ENCODE results near the gene HAND2. TPM values are rescaled to one million over a fixed set of nuclear protein-coding genes. Genes with fewer than 3 reads are reported as not detected.
A peak's percentile ranks its signal among the peaks of the same experiment; 100 is the strongest.

HAND2 gene
- total RNA-seq, 4 donors from 2014 or later, result 0.66 to 2.4 (median 0.89) TPM

DNA sequence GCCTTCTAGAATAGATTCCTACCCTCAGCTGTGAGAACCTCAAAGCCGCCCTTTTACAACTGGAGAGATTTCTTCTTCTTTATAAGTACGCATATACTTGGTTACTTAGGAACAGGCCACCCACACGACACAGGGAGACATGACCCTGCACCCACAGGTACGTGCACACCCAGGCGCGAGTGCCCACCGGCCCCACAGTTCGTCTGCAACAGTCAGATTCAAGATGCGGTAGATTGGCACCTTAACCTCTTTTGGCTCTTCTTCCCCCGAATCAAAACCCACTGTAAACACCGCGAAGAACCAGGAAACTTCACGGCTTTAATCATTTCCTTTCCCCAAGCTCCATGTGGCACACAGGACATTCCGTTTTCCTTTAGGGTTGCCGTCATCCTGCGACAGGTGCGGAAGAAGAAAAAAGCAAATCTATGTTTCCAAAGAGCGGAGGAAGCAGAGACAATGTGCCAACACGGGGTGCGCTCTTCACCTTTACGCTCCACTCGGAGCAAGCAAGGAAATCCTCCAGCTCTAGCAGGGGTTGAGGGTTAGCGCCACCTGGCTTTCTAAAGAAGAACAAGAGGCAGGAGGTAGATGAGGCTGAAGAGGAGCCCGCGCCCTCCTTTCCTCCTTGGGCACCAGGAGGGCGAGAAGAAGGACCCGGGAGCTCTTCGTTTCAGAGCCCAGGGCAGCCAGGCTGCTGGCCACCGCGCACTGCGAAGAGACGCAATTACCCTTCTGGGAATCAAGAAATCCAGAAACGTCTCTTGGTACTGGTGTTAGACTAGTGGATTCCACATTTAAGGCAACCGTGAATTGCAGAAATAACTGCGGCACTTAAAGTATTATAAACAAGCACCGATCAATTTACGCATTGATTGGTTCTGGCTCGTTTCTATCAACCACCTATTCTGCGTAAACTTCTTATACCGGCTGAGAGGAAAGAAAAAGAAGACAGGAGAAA lies 35.7 kb downstream of the HAND2 start:
- DNase-seq (peak; percentile 22 to 34), ATAC-seq (peak; percentile 84 to 86)
- in situ Hi-C loops (cut with MboI; ENCODE audit: low sequenced_read_pairs in 4 of 4), result loop anchor here in 1 of 4 donors (5.0 to 10.0 kb wide), 2 partner anchors 72 to 179 kb away; no protein-coding TSS in a partner anchor
- TF ChIP-seq POLR2A (IDR thresholded peaks at IDR 0.05), result no peak
- TF ChIP-seq, protein P1, sequence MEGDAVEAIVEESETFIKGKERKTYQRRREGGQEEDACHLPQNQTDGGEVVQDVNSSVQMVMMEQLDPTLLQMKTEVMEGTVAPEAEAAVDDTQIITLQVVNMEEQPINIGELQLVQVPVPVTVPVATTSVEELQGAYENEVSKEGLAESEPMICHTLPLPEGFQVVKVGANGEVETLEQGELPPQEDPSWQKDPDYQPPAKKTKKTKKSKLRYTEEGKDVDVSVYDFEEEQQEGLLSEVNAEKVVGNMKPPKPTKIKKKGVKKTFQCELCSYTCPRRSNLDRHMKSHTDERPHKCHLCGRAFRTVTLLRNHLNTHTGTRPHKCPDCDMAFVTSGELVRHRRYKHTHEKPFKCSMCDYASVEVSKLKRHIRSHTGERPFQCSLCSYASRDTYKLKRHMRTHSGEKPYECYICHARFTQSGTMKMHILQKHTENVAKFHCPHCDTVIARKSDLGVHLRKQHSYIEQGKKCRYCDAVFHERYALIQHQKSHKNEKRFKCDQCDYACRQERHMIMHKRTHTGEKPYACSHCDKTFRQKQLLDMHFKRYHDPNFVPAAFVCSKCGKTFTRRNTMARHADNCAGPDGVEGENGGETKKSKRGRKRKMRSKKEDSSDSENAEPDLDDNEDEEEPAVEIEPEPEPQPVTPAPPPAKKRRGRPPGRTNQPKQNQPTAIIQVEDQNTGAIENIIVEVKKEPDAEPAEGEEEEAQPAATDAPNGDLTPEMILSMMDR (IDR thresholded peaks at IDR 0.05 in 4 of 5, conservative IDR thresholded peaks at IDR 0.05 in 1 of 5), result peak; percentile 17 to 72 (median 56)
- Histone ChIP-seq H3K9me3 (no peaks in the 10 kb centered on the region), H3K4me3 (peak overlapping the region; percentile 16 to 46 (median 34)), H3K36me3 (no peaks in the 10 kb centered on the region), H3K27me3 (peaks cover 6 to 8% (median 7%) of the 10 kb centered on the region in 3 donors), H3K27ac (no peak overlapping the region), H3K4me1 (peaks cover 0 to 4% of the 10 kb centered on the region in 2 donors)
- intact Hi-C loops (cut with DNase I; ENCODE audit: low total_unique reads), result loop anchor here (2.0 to 5.0 kb wide), 2 partner anchors 73 to 177 kb away; no protein-coding TSS in a partner anchor

DNA sequence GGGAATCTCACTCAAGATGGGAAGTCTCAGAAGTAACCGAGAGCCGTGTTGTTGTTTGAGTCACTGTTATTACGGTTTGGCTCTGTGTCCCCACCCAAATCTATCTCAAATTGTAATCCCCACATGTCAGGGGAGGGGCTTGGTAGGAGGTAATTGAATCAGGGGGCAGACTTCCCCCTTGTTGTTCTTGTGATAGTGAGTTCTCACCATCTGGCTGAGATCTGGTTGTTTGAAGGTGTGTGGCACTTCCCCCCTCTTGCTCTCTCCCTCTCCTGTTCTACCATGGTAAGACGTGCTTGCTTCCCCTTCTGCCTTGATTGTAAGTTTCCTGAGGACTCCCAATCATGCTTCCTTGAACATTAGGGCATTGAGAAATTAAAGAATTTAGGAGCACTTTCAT lies 37.0 kb downstream of the HAND2 start:
- in situ Hi-C loops (cut with MboI; ENCODE audit: low sequenced_read_pairs in 4 of 4) (loop anchor here in 1 of 4 donors (5.0 to 10.0 kb wide), 2 partner anchors 71 to 178 kb away; no protein-coding TSS in a partner anchor), intact Hi-C loops (cut with DNase I; ENCODE audit: low total_unique reads) (loop anchor here (5.0 kb wide), 1 partner anchor 176 kb away; no protein-coding TSS in a partner anchor)
- H3K4me1 ChIP-seq, result peaks cover 0 to 4% of the 10 kb centered on the region in 2 donors
- TF ChIP-seq POLR2A (IDR thresholded peaks at IDR 0.05), result no peak
- TF ChIP-seq, protein P1 (IDR thresholded peaks at IDR 0.05 in 4 of 5, conservative IDR thresholded peaks at IDR 0.05 in 1 of 5), result no peak
- ATAC-seq (no peak), DNase-seq (no peak)
- no peaks in the 10 kb centered on the region for H3K9me3 ChIP-seq
- peaks cover 6 to 8% (median 7%) of the 10 kb centered on the region in 3 donors for H3K27me3 ChIP-seq
- no peaks in the 10 kb centered on the region for H3K36me3 ChIP-seq
- no peak overlapping the region for H3K4me3 ChIP-seq
- H3K27ac ChIP-seq, result no peak overlapping the region

DNA sequence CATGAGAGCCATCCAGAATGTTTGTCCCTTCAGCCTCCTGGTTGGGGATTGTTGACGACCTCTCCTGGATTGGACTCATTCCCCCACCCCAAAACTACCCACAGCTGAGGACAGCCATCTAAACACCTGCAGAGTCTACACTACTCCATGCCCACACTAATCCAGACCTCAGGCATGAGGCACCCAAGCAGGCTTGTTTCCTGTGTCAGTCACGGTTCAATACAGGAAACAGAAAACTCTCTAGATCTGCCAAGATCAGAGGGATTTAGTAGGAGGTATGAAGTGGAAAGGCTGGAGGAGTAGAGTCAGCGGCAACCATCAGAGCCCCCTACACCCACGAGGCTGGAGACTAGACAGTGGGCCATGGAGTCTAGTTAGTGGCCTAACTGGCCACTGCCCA lies 37.7 kb downstream of the HAND2 start:
- intact Hi-C loops (cut with DNase I; ENCODE audit: low total_unique reads) (loop anchor here (5.0 kb wide), 1 partner anchor 175 kb away; no protein-coding TSS in a partner anchor), in situ Hi-C loops (cut with MboI; ENCODE audit: low sequenced_read_pairs in 4 of 4) (loop anchor here in 1 of 4 donors (5.0 to 10.0 kb wide), 2 partner anchors 70 to 178 kb away; no protein-coding TSS in a partner anchor)
- H3K27ac ChIP-seq, result no peak overlapping the region
- no peak for TF ChIP-seq POLR2A (IDR thresholded peaks at IDR 0.05)
- TF ChIP-seq, protein P1 (IDR thresholded peaks at IDR 0.05 in 4 of 5, conservative IDR thresholded peaks at IDR 0.05 in 1 of 5), result no peak
- H3K27me3 ChIP-seq, result peaks cover 6 to 8% (median 7%) of the 10 kb centered on the region in 3 donors
- no peaks in the 10 kb centered on the region for H3K36me3 ChIP-seq
- H3K4me1 ChIP-seq, result peaks cover 0 to 4% of the 10 kb centered on the region in 2 donors
- no peak for ATAC-seq
- no peaks in the 10 kb centered on the region for H3K9me3 ChIP-seq
- DNase-seq, result no peak
- H3K4me3 ChIP-seq, result no peak overlapping the region

DNA sequence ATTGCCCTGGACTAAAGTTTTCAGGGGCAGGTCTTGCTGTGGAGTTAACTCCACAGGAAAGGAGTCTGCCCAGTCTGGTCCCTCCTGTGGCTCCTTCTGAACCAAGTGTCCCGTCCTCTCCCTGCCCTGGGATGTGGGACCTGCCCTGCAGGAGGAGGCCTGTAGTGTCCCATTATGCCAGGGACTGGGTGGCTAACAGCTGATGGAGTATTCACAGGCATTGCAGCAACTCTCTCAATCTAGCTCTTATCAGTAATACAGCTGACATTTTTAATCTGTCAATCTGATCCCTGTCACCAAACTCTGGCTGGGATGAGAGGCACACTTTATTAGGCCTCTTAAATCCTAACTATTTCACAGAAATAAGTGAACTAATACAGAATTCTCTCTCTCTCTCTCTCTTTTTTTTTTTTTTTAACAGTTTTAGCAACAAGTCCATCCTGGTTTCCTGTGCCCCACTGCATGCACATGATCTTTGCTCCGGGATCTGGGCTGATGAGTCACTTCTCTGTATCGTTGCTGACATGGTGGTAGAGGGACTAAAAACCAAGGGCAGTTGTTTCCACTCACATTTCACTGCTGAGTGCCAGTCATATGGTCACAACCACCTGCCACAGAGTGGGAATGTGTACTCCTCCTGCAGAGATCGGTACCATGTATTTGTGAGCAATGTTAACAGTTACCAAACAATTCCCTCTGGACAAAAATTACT lies 39.1 kb downstream of the HAND2 start:
- ATAC-seq (no peak), DNase-seq (no peak)
- H3K4me3 ChIP-seq, result no peak overlapping the region
- intact Hi-C loops (cut with DNase I; ENCODE audit: low total_unique reads), result loop anchor here (5.0 kb wide), 1 partner anchor 174 kb away; no protein-coding TSS in a partner anchor
- no peaks in the 10 kb centered on the region for H3K36me3 ChIP-seq
- H3K9me3 ChIP-seq, result no peaks in the 10 kb centered on the region
- TF ChIP-seq POLR2A (IDR thresholded peaks at IDR 0.05), result no peak
- TF ChIP-seq, protein P1 (IDR thresholded peaks at IDR 0.05 in 4 of 5, conservative IDR thresholded peaks at IDR 0.05 in 1 of 5), result no peak
- H3K4me1 ChIP-seq, result peaks cover 0 to 4% of the 10 kb centered on the region in 2 donors
- H3K27ac ChIP-seq, result no peak overlapping the region
- in situ Hi-C loops (cut with MboI; ENCODE audit: low sequenced_read_pairs in 4 of 4), result loop anchor here in 1 of 4 donors (5.0 to 10.0 kb wide), 2 partner anchors 69 to 176 kb away; no protein-coding TSS in a partner anchor
- H3K27me3 ChIP-seq, result peaks cover 6 to 8% (median 7%) of the 10 kb centered on the region in 3 donors

All from gastrocnemius medialis (tissue), 4 donors.